ENCODE results near the gene PHF21B.

Gene PHF21B

GRCh38 chr22:44848296-44848741, 161.5 kb downstream of the PHF21B start:
- Histone ChIP-seq H3K4me3 (ENCODE audit: low read length) (no peak overlapping the region), H3K27me3 (ENCODE audit: insufficient read depth, low read length, poor library complexity) (no peaks in the 10 kb centered on the region), H3K36me3 (ENCODE audit: control insufficient read depth, insufficient read depth, low read length) (no peaks in the 10 kb centered on the region), H3K27ac (ENCODE audit: low read depth, low read length) (no peak overlapping the region), H3K18ac (ENCODE audit: low read length) (no peak overlapping the region), H2BK5ac (ENCODE audit: low read length) (no peak overlapping the region), H2BK15ac (replicated peaks; ENCODE audit: low read depth) (no peak overlapping the region), H3K4ac (ENCODE audit: low read depth, low read length) (no peak overlapping the region), H4K5ac (ENCODE audit: low read length) (no peak overlapping the region), H3K9ac (ENCODE audit: low read length) (no peak overlapping the region), H3K79me1 (ENCODE audit: low read length) (no peaks in the 10 kb centered on the region), H3K4me1 (ENCODE audit: control insufficient read depth, low read depth, low read length) (no peaks in the 10 kb centered on the region), H4K8ac (ENCODE audit: low read depth, low read length) (no peak overlapping the region), H2BK120ac (ENCODE audit: low read depth, low read length) (no peak overlapping the region), H3K23ac (ENCODE audit: low read length) (no peak overlapping the region), H3K4me2 (ENCODE audit: low read length) (no peak overlapping the region), H2AK5ac (ENCODE audit: low read length) (no peak overlapping the region), H3K56ac (ENCODE audit: low read length) (no peak overlapping the region), H3K79me2 (ENCODE audit: control insufficient read depth, insufficient read depth, low read length) (no peaks in the 10 kb centered on the region)
- no CpG with 5 or more reads among the region's 14 CpGs for WGBS (ENCODE audit: extremely low coverage, insufficient coverage, low lambda C conversion rate)
- no peak for DNase-seq

GRCh38 chr22:44847892-44848291, 161.9 kb downstream of the PHF21B start:
- no peak for DNase-seq
- no peak overlapping the region for H3K23ac ChIP-seq (ENCODE audit: low read length)
- no peaks in the 10 kb centered on the region for H3K79me2 ChIP-seq (ENCODE audit: control insufficient read depth, insufficient read depth, low read length)
- H2BK15ac ChIP-seq (replicated peaks; ENCODE audit: low read depth), result no peak overlapping the region
- no peak overlapping the region for H2BK120ac ChIP-seq (ENCODE audit: low read depth, low read length)
- H3K9ac ChIP-seq (ENCODE audit: low read length), result no peak overlapping the region
- H4K5ac ChIP-seq (ENCODE audit: low read length), result no peak overlapping the region
- no peak overlapping the region for H3K4me2 ChIP-seq (ENCODE audit: low read length)
- H3K27me3 ChIP-seq (ENCODE audit: insufficient read depth, low read length, poor library complexity), result no peaks in the 10 kb centered on the region
- no peak overlapping the region for H3K4ac ChIP-seq (ENCODE audit: low read depth, low read length)
- no peak overlapping the region for H3K18ac ChIP-seq (ENCODE audit: low read length)
- no peak overlapping the region for H3K56ac ChIP-seq (ENCODE audit: low read length)
- no peak overlapping the region for H4K8ac ChIP-seq (ENCODE audit: low read depth, low read length)
- no peak overlapping the region for H3K4me3 ChIP-seq (ENCODE audit: low read length)
- no peak overlapping the region for H2BK5ac ChIP-seq (ENCODE audit: low read length)
- no peak overlapping the region for H2AK5ac ChIP-seq (ENCODE audit: low read length)
- H3K36me3 ChIP-seq (ENCODE audit: control insufficient read depth, insufficient read depth, low read length), result no peaks in the 10 kb centered on the region
- WGBS (ENCODE audit: extremely low coverage, insufficient coverage, low lambda C conversion rate), result no CpG with 5 or more reads among the region's 18 CpGs
- no peaks in the 10 kb centered on the region for H3K79me1 ChIP-seq (ENCODE audit: low read length)
- no peaks in the 10 kb centered on the region for H3K4me1 ChIP-seq (ENCODE audit: control insufficient read depth, low read depth, low read length)
- H3K27ac ChIP-seq (ENCODE audit: low read depth, low read length), result no peak overlapping the region

- Histone ChIP-seq H3K56ac (ENCODE audit: low read length) (no peak overlapping the region), H3K18ac (ENCODE audit: low read length) (no peak overlapping the region), H3K4ac (ENCODE audit: low read depth, low read length) (no peak overlapping the region), H3K27ac (ENCODE audit: low read depth, low read length) (no peak overlapping the region), H4K5ac (ENCODE audit: low read length) (no peak overlapping the region), H3K23ac (ENCODE audit: low read length) (no peak overlapping the region), H3K4me2 (ENCODE audit: low read length) (no peak overlapping the region), H3K4me3 (ENCODE audit: low read length) (no peak overlapping the region), H3K79me2 (ENCODE audit: control insufficient read depth, insufficient read depth, low read length) (no peaks in the 10 kb centered on the region), H2BK120ac (ENCODE audit: low read depth, low read length) (no peak overlapping the region), H3K9ac (ENCODE audit: low read length) (no peak overlapping the region), H2BK15ac (replicated peaks; ENCODE audit: low read depth) (no peak overlapping the region), H3K36me3 (ENCODE audit: control insufficient read depth, insufficient read depth, low read length) (no peaks in the 10 kb centered on the region), H3K79me1 (ENCODE audit: low read length) (no peaks in the 10 kb centered on the region), H4K8ac (ENCODE audit: low read depth, low read length) (no peak overlapping the region), H2AK5ac (ENCODE audit: low read length) (no peak overlapping the region), H3K4me1 (ENCODE audit: control insufficient read depth, low read depth, low read length) (no peaks in the 10 kb centered on the region), H2BK5ac (ENCODE audit: low read length) (no peak overlapping the region), H3K27me3 (ENCODE audit: insufficient read depth, low read length, poor library complexity) (no peaks in the 10 kb centered on the region)
- WGBS (ENCODE audit: extremely low coverage, insufficient coverage, low lambda C conversion rate), result no CpG with 5 or more reads among the region's 4 CpGs
- no peak for DNase-seq
Measured at GRCh38 chr22:44847380-44847779, 162.4 kb downstream of the PHF21B start.

GRCh38 chr22:44846726-44847275, 163.0 kb downstream of the PHF21B start:
- Histone ChIP-seq H3K18ac (ENCODE audit: low read length) (no peak overlapping the region), H2BK120ac (ENCODE audit: low read depth, low read length) (no peak overlapping the region), H3K4me3 (ENCODE audit: low read length) (no peak overlapping the region), H3K56ac (ENCODE audit: low read length) (no peak overlapping the region), H3K4ac (ENCODE audit: low read depth, low read length) (no peak overlapping the region), H3K79me2 (ENCODE audit: control insufficient read depth, insufficient read depth, low read length) (no peaks in the 10 kb centered on the region), H3K27ac (ENCODE audit: low read depth, low read length) (no peak overlapping the region), H3K9ac (ENCODE audit: low read length) (no peak overlapping the region), H2BK15ac (replicated peaks; ENCODE audit: low read depth) (no peak overlapping the region), H4K5ac (ENCODE audit: low read length) (no peak overlapping the region), H2BK5ac (ENCODE audit: low read length) (no peak overlapping the region), H3K27me3 (ENCODE audit: insufficient read depth, low read length, poor library complexity) (no peaks in the 10 kb centered on the region), H3K4me2 (ENCODE audit: low read length) (no peak overlapping the region), H4K8ac (ENCODE audit: low read depth, low read length) (no peak overlapping the region), H3K79me1 (ENCODE audit: low read length) (no peaks in the 10 kb centered on the region), H3K23ac (ENCODE audit: low read length) (no peak overlapping the region), H2AK5ac (ENCODE audit: low read length) (no peak overlapping the region), H3K36me3 (ENCODE audit: control insufficient read depth, insufficient read depth, low read length) (no peaks in the 10 kb centered on the region), H3K4me1 (ENCODE audit: control insufficient read depth, low read depth, low read length) (no peaks in the 10 kb centered on the region)
- WGBS (ENCODE audit: extremely low coverage, insufficient coverage, low lambda C conversion rate), result no CpG with 5 or more reads among the region's 16 CpGs
- no peak for DNase-seq

- Histone ChIP-seq H3K4me2 (ENCODE audit: low read length) (no peak overlapping the region), H2BK15ac (replicated peaks; ENCODE audit: low read depth) (no peak overlapping the region), H3K4me3 (ENCODE audit: low read length) (no peak overlapping the region), H3K18ac (ENCODE audit: low read length) (no peak overlapping the region), H3K79me2 (ENCODE audit: control insufficient read depth, insufficient read depth, low read length) (no peaks in the 10 kb centered on the region), H3K27ac (ENCODE audit: low read depth, low read length) (no peak overlapping the region), H2AK5ac (ENCODE audit: low read length) (no peak overlapping the region), H2BK120ac (ENCODE audit: low read depth, low read length) (no peak overlapping the region), H3K23ac (ENCODE audit: low read length) (no peak overlapping the region), H3K56ac (ENCODE audit: low read length) (no peak overlapping the region), H3K4ac (ENCODE audit: low read depth, low read length) (no peak overlapping the region), H3K27me3 (ENCODE audit: insufficient read depth, low read length, poor library complexity) (no peaks in the 10 kb centered on the region), H3K9ac (ENCODE audit: low read length) (no peak overlapping the region), H4K8ac (ENCODE audit: low read depth, low read length) (no peak overlapping the region), H3K4me1 (ENCODE audit: control insufficient read depth, low read depth, low read length) (no peaks in the 10 kb centered on the region), H3K36me3 (ENCODE audit: control insufficient read depth, insufficient read depth, low read length) (peaks cover 1% of the 10 kb centered on the region), H2BK5ac (ENCODE audit: low read length) (no peak overlapping the region), H4K5ac (ENCODE audit: low read length) (no peak overlapping the region), H3K79me1 (ENCODE audit: low read length) (no peaks in the 10 kb centered on the region)
- no peak for DNase-seq
- WGBS (ENCODE audit: extremely low coverage, insufficient coverage, low lambda C conversion rate), result no CpG with 5 or more reads among the region's 25 CpGs
Measured at GRCh38 chr22:44845796-44846720, 163.7 kb downstream of the PHF21B start.
